Kasumi-1 (cell line): ENCODE data around the gene SLAMF9.

Experiments used
- DNase-seq, 2 experiments: peaks; one replicate each; lab custom pipeline; 2025; lab: John Stamatoyannopoulos, UW

SLAMF9 gene

GRCh38 chr1:159953536-159954515 lies at the start of gene SLAMF9:
Gene SLAMF9, minus strand, starts transcription at chr1:159954237. Its CDS starts 100 bp downstream, at chr1:159954137.
- no peak for DNase-seq

- no peak for DNase-seq
These were observed 47.4 kb upstream of the SLAMF9 start for GRCh38 chr1:160001440-160001839.

GRCh38 chr1:159999204-159999603 lies 45.2 kb upstream of the SLAMF9 start:
- no peak for DNase-seq

GRCh38 chr1:159996653-159997052 lies 42.6 kb upstream of the SLAMF9 start:
- DNase-seq, result no peak

GRCh38 chr1:159994896-159995295 lies 40.9 kb upstream of the SLAMF9 start:
- DNase-seq, result no peak

GRCh38 chr1:159993911-159994310 lies 39.9 kb upstream of the SLAMF9 start:
- DNase-seq, result no peak

GRCh38 chr1:159992161-159992560 lies 38.1 kb upstream of the SLAMF9 start:
- no peak for DNase-seq

- DNase-seq, result peak; percentile 64 to 68
These were observed 37.5 kb upstream of the SLAMF9 start for GRCh38 chr1:159991513-159991912.

GRCh38 chr1:159990005-159990404 lies 36.0 kb upstream of the SLAMF9 start:
- no peak for DNase-seq

GRCh38 chr1:159989581-159989980 lies 35.5 kb upstream of the SLAMF9 start:
- DNase-seq, result no peak

- no peak for DNase-seq
These were observed 34.0 kb upstream of the SLAMF9 start for GRCh38 chr1:159988006-159988405.

- no peak for DNase-seq
These were observed 33.1 kb upstream of the SLAMF9 start for GRCh38 chr1:159987186-159987585.

- no peak for DNase-seq
These were observed 32.5 kb upstream of the SLAMF9 start for GRCh38 chr1:159986531-159986930.

GRCh38 chr1:159986093-159986492 lies 32.1 kb upstream of the SLAMF9 start:
- no peak for DNase-seq

GRCh38 chr1:159985473-159985872 lies 31.4 kb upstream of the SLAMF9 start:
- DNase-seq, result no peak

GRCh38 chr1:159983681-159984080 lies 29.6 kb upstream of the SLAMF9 start:
- no peak for DNase-seq

- DNase-seq, result no peak
These were observed 28.2 kb upstream of the SLAMF9 start for GRCh38 chr1:159982280-159982679.

GRCh38 chr1:159981351-159982055 lies 27.5 kb upstream of the SLAMF9 start:
- no peak for DNase-seq

- no peak for DNase-seq
These were observed 26.7 kb upstream of the SLAMF9 start for GRCh38 chr1:159980786-159981185.

GRCh38 chr1:159980076-159980475 lies 26.0 kb upstream of the SLAMF9 start:
- no peak for DNase-seq

- no peak for DNase-seq
These were observed 25.2 kb upstream of the SLAMF9 start for GRCh38 chr1:159979257-159979656.

GRCh38 chr1:159978107-159978398 lies 24.0 kb upstream of the SLAMF9 start:
- DNase-seq, result no peak
